ENCODE data around the gene SLC25A17.

SLC25A17 gene

DNA sequence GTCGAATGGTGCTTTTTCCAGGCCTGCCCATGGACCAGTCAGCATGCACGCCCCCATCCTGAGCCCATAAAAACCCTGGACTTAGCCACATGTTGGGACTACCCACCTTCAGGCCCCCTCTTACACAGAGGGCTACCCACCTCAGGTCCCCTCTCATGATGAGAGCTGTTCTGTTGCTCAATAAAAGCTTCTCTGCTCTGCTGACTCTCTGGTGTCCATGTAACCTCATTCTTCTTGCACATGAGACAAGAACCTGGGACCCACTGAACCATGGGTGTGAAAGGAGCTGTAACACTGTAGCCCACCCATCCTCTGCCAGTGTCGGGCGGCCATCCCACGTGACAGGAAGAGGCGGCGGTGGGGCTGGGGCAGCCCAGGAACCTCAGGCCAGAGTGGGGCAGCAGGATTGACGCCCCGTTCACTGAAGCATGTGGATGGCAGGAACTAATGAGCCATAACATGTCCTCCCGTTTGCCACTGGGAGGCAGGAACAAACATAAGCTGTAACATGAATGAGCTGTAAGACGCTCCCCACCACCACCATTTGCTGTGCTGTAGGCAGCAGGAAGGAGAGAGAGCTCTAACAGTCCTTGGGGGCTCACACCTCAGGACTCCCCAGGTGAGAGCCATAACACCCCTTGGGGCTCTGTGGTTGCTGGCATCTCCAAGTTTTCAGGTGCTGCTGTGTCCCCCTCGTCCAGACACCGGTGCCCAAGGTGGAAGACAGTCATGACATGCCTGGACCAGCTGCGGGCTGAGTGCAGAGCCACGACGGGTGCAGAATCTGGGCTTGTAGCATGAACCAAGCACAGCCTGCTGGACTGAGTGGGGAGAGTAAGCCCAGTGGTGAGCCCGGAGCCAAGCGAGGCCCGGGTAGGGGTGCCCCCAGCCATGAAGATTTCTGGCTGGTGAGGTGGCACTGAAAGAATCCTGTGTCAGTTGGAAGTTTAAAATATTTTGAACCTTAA is 70.5 kb downstream of the SLC25A17 start:
- no peak for DNase-seq (ENCODE audit: low read depth)
- no peak overlapping the region for H3K4me3 ChIP-seq (ENCODE audit: control insufficient read depth, low read depth, low read length)
- TF ChIP-seq CTCF (conservative IDR thresholded peaks at IDR 0.05; ENCODE audit: control insufficient read depth, insufficient read depth, low read depth, low read length), result no peak

- TF ChIP-seq CTCF (conservative IDR thresholded peaks at IDR 0.05; ENCODE audit: control insufficient read depth, insufficient read depth, low read depth, low read length), result no peak
- DNase-seq (ENCODE audit: low read depth), result no peak
These were observed 71.8 kb downstream of the SLC25A17 start for GRCh38 chr22:40747361-40747760.

DNA sequence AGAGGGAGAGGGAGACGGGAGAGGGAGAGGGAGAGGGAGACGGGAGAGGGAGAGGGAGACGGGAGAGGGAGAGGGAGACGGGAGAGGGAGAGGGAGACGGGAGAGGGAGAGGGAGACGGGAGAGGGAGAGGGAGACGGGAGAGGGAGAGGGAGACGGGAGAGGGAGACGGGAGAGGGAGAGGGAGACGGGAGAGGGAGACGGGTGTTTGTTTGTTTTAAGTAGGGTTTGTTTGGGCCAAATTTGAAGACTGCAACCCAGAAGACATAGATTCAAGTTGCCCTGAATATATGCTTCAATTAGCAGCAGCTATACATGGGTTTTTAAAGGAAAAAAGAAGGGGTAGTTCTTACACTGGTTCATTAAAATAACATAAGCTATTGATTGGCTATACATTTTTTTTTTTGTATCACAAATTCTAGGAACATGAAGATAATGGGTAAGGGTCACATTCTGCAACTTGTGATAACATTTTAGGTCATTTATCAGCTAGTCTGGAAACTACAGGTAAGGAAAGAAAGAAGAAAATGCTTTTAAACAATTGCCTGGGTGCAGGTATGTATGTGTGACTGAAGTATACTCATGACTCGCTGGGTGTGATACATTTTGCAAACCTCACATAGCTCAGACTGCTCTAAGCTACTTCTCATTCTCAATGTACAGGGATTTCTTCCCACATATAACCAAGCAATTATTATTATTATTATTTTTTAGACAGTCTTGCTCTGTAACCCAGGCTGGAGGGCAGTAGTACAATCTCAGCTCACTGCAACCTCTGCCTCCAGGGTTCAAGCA is 72.5 kb downstream of the SLC25A17 start:
- DNase-seq (ENCODE audit: low read depth), result peak; percentile 12
- TF ChIP-seq CTCF (conservative IDR thresholded peaks at IDR 0.05; ENCODE audit: control insufficient read depth, insufficient read depth, low read depth, low read length), result no peak
- H3K4me3 ChIP-seq (ENCODE audit: control insufficient read depth, low read depth, low read length), result no peak overlapping the region

More at GRCh38 chr22:40747361-40747760, 71.8 kb downstream of the SLC25A17 start:
- no peak overlapping the region for H3K4me3 ChIP-seq (ENCODE audit: control insufficient read depth, low read depth, low read length)

DNA sequence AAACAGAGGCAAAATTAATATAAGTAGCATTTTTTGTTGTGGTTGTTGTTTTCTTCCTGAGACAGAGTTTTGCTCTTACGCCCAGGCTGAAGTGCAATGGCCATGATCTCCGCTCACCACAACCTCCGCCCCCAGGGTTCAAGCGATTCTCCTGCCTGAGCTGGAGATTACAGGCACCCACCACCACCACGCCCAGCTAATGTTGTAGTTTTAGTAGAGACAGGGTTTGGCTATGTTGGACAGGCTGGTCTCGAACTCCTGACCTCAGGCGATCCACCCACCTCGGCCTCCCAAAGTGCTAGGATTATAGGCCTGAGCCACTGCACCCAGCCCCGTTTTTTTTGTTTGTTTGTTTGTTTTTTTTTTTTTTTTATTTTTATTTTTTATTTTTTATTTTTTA is 75.4 kb downstream of the SLC25A17 start:
- TF ChIP-seq CTCF (conservative IDR thresholded peaks at IDR 0.05; ENCODE audit: control insufficient read depth, insufficient read depth, low read depth, low read length), result no peak
- no peak overlapping the region for H3K4me3 ChIP-seq (ENCODE audit: control insufficient read depth, low read depth, low read length)
- no peak for DNase-seq (ENCODE audit: low read depth)

DNA sequence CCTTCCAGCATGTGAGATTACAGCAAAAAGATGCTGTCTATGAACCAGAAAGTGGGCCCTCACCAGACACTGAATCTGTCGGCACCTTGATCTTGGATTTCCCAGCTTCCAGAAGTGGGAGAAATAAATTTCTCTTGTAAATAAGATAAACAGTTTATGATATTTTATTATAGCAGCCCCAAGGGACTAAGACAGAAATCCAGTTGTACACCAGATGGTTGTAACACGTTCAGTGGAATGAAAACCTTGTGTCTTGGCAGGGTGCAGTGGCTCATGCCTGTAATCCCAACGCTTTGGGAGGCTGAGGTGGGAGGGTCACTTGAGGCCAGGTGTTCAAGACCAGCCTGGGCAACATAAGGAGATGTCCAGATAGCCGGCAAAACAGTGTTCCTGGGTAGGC is 78.0 kb downstream of the SLC25A17 start:
- no peak overlapping the region for H3K4me3 ChIP-seq (ENCODE audit: control insufficient read depth, low read depth, low read length)
- no peak for DNase-seq (ENCODE audit: low read depth)
- no peak for TF ChIP-seq CTCF (conservative IDR thresholded peaks at IDR 0.05; ENCODE audit: control insufficient read depth, insufficient read depth, low read depth, low read length)

DNA sequence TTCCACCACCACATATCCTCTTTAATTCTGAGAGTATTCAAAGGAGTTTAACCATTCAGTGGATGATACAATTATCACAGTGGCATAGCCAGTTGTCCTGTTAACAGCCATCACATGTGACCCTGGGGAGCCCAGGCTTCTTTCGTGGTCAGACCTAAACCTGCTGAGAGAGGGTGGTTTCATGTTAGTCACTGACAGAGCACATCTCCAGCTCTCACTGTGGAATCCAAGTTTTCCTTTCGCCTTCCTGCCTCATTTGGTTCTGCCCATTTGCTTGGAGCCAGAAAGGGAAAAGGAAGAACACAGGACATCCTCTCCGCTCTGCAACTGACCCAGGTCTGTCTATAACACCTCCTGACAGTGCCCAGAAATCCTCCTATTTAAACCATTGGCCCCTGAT is 79.4 kb downstream of the SLC25A17 start:
- H3K4me3 ChIP-seq (ENCODE audit: control insufficient read depth, low read depth, low read length), result no peak overlapping the region
- no peak for TF ChIP-seq CTCF (conservative IDR thresholded peaks at IDR 0.05; ENCODE audit: control insufficient read depth, insufficient read depth, low read depth, low read length)
- DNase-seq (ENCODE audit: low read depth), result peak; percentile 9

Data from fibroblast of mammary gland (primary cell).